H7 (cell line): ENCODE results near the gene ROMO1. TPM values are rescaled to one million over a fixed set of nuclear protein-coding genes. Genes with fewer than 3 reads are reported as not detected.

Experiments used
- DNase-seq: peaks from one replicate; pipeline ENCODE4 v3.0.0; 2012
- H3K27me3 ChIP-seq: 2 replicates; pipeline ENCODE4 v1.6.0; 2011; ENCODE audit warnings: mild to moderate bottlenecking, low read length; ENCODE audit not compliant: control insufficient read depth, insufficient read depth
- H3K36me3 ChIP-seq: replicated peaks from 2 replicates; pipeline ENCODE4 v1.5.1; 2011; ENCODE audit warnings: low read length; ENCODE audit not compliant: control insufficient read depth, insufficient read depth
- H3K4me3 ChIP-seq: 2 replicates; pipeline ENCODE4 v1.5.1; 2011; ENCODE audit warnings: low read depth, mild to moderate bottlenecking, control low read depth, low read length, moderate library complexity; ENCODE audit not compliant: insufficient read depth
- total RNA-seq: library from RNA; depleted of rRNA; stranded (reverse); fragments of >200 nt; shearing (Covaris generic); gene quantifications from 2 replicates; pipeline ENCODE4 v1.2.3, GENCODE V29; 2014

Gene ROMO1
- total RNA-seq, 1 experiment from 2014 or later, result 279 TPM

DNA sequence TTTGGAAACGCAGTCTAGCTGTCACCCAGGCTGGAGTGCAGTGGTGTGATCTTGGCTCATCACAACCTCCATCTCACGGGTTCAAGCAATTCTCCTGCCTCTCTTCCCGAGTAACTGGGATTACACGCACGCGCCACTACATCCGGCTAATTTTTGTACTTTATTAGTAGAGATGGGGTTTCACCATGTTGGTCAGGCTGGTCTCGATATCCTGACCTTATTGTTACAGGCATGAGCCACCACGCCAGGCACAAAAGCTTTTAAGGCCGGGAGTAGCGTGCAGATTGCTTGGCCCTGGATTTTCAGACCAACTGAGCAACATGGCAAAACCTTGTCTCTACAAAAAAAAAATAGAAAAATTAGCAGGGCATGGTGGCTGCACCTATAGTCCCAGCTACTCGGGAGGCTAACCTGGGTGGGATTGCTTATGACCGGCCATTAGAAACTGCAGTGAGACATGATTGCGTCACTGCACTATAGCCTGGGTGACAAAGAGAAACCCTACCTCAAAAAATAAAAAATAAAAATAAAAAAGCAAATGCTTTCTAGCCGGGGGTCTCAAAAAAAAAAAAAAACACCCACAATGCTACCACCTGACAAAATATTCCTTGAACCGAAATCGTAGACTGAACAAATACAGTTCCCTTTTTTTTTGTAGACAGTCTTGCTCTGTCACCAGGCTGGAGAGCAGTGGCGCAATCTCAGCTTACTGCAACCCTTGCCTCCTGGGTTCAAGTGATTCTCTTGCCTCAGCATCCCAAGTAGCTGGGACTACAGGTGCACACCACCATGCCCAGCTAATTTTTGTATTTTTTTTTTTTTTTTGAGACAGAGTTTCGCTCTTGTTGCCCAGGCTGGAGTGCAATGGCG is 27.9 kb downstream of the ROMO1 start:
- no peak for DNase-seq
- Histone ChIP-seq H3K36me3 (peaks cover 68% of the 10 kb centered on the region), H3K27me3 (no peaks in the 10 kb centered on the region), H3K4me3 (no peak overlapping the region)

DNA sequence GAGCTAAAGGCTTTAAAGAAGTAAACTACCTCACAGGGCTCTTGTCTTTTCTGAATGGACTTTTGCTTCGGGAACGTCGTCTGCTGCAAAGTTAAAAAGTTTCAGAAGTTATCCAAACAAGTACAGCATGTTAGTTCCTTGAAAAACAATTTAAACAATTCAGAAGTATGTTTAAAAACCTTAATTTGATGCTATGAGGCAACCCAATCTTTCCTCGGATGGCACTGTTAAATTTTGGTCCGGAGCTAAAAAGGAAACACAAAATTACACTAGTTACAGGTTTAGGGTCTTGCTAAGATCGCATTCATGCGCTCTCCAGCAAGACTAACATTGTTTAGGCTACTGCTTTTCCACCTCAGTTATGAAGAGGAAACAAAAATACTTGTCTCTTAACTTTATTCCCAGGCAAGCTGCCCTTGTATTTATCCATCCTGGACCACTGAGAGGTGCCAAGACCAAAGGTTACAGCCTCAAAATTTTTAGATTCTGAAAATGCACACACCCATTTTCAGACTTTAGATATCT is 30.1 kb downstream of the ROMO1 start:
- peaks cover 71% of the 10 kb centered on the region for H3K36me3 ChIP-seq
- no peak for DNase-seq
- no peak overlapping the region for H3K4me3 ChIP-seq
- H3K27me3 ChIP-seq, result no peaks in the 10 kb centered on the region

DNA sequence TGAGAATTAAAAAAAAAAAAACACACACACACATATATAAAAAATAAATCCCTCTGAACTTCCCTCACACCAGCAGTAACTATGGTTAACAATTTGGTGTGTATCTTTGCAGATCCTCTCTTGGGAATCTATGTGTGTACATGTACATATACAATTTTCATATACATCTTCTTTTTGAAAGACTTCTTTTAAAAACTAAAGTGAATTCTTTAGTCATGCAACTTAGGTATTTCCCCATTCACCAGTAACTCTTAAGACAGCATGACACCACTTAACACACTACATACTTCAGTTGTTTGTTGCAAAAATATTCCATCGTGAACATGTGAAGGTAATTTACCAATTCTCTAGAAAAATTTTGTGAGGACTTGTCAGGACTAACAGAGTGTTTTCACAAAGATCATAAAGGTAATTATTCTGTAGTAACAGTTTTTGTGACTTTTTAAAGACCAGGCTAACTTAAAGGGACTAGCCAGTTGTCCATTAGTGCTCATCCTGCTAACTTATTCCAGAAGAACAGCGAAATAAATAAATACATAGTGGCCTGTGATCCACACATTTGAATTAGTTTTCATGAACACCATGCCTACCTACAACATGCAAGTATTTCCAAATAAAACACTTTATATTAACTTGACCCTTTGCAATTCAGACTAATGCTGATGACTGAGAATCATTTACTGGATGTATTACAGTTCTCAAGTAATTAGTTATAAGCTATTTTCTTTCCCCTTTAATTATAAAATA is 30.8 kb downstream of the ROMO1 start:
- no peak for DNase-seq
- Histone ChIP-seq H3K4me3 (no peak overlapping the region), H3K27me3 (no peaks in the 10 kb centered on the region), H3K36me3 (peaks cover 70% of the 10 kb centered on the region)

DNA sequence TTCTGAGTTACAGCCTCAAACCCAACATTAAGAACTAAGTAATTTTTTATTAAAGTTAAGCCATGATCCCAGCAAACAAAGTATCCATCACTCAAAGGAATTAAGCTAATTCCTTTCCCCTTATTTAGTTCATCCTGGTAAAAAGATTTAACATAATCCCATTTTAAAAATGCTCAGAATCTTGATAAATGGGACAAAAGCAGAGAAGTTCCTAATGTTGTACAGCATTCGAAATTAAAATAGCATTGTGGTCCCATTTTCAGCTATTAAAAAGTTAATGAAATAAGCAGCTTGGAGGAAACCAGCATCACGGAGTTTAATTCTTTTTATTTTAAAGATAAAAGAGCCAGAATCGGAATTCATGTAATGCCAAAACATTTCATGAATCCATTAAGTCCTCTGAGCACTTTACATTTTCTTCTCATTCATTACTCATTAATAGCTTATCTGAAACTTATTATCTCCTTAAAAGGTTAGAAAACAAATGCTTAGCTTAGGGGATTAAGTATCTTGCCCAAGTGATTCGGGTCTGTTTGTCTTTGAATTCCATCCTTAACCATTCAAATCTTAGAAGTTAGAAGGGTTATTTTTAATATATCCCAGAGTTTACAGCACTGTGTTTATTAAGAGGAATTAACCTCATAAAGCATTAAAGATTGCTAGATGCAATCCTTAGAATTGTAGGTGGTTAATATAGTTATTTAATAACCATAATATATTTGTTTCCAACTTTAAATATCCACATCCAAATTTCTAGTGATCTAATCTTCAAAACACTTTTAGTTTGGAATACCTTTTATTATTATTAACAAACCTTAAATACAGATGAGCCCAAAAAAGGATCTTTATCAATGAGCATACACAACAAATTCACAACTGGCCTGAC is 31.6 kb downstream of the ROMO1 start:
- DNase-seq, result no peak
- peaks cover 73% of the 10 kb centered on the region for H3K36me3 ChIP-seq
- no peaks in the 10 kb centered on the region for H3K27me3 ChIP-seq
- no peak overlapping the region for H3K4me3 ChIP-seq

DNA sequence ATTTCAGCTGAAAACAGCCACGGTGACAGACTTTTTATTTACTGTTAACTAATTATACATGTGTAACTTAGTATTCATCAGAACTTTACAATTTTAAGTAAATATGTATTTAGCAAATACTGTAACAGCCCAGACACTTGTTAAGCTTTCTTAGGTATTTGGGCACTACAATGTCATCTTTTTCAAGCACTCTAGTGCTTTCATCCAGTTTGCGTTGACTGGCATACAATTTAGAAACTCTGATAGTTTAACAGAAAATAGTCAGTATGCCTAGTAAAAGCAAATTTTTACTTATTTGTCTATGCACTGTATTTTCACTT is 32.2 kb downstream of the ROMO1 start:
- DNase-seq, result no peak
- peaks cover 78% of the 10 kb centered on the region for H3K36me3 ChIP-seq
- H3K27me3 ChIP-seq, result no peaks in the 10 kb centered on the region
- H3K4me3 ChIP-seq, result no peak overlapping the region

DNA sequence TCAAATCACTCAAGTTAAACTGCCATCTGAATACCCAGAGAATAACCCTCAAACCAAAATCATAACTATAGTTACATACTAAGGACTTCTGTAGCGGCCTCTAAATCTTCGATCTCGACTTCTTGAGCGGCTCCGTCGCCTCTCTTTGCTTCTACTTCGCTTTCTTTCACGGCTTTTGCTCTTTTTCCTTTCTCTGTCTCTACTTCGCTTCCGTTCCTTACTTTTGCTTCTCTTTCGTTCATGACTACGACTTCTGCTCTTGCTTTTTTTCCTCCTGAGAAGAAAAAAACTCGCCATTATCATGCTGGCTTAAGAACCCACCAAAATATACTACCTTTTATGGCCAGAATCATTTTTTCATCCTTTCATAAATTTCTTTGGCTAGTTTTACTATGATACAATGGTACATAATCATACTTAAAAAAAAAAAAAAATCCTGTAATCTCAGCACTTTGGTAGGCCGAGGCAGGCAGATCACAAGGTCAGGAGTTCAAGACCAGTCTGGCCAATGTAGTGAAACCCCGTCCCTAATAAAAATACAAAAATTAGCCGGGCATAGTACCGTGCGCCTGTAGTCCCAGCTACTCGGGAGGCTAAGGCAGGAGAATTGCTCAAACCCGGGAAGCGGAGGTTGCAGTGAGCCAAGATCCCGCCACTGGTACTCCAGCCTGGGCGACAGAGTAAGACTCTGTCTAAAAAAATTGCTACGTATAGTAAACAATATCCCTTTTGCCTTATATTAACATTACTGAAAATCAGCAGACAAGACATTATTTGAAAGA is 32.8 kb downstream of the ROMO1 start:
- no peak for DNase-seq
- Histone ChIP-seq H3K4me3 (no peak overlapping the region), H3K27me3 (no peaks in the 10 kb centered on the region), H3K36me3 (peaks cover 76% of the 10 kb centered on the region)

DNA sequence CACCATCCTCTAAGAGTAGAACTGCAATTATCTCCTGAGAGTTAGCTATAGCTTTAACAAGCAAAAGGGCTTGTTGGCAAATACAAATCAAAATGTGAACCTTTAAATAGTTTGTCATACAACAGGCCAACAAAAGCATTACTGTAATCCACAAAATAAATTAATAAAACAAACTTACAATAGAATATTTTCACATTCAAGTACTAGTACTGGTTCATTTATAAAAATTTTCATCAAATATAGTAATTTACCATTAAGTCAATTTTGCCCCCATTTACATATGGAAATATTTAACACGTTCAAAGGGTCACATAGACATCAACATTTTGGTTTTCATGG is 33.4 kb downstream of the ROMO1 start:
- Histone ChIP-seq H3K27me3 (no peaks in the 10 kb centered on the region), H3K4me3 (no peak overlapping the region), H3K36me3 (peaks cover 75% of the 10 kb centered on the region)
- no peak for DNase-seq

DNA sequence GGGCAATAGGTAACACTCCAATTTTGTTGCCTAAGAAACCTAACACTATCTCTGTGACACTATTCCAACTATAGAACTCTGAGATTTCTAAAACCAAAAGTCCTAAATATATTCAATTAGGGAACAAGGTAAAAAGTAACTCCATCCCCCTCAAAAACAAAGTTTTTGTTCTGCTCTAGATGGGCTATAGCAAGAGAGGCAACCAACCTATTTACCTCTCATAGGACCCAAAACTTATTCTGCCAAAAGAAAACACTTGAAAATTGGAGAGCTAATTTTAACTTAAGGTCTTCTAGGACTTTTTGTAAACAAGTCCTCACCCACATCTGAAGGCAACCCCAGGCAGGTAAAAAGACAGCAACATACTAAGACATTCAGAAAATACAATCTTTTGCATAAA is 35.2 kb downstream of the ROMO1 start:
- H3K4me3 ChIP-seq, result no peak overlapping the region
- no peaks in the 10 kb centered on the region for H3K27me3 ChIP-seq
- DNase-seq, result no peak
- peaks cover 82% of the 10 kb centered on the region for H3K36me3 ChIP-seq

DNA sequence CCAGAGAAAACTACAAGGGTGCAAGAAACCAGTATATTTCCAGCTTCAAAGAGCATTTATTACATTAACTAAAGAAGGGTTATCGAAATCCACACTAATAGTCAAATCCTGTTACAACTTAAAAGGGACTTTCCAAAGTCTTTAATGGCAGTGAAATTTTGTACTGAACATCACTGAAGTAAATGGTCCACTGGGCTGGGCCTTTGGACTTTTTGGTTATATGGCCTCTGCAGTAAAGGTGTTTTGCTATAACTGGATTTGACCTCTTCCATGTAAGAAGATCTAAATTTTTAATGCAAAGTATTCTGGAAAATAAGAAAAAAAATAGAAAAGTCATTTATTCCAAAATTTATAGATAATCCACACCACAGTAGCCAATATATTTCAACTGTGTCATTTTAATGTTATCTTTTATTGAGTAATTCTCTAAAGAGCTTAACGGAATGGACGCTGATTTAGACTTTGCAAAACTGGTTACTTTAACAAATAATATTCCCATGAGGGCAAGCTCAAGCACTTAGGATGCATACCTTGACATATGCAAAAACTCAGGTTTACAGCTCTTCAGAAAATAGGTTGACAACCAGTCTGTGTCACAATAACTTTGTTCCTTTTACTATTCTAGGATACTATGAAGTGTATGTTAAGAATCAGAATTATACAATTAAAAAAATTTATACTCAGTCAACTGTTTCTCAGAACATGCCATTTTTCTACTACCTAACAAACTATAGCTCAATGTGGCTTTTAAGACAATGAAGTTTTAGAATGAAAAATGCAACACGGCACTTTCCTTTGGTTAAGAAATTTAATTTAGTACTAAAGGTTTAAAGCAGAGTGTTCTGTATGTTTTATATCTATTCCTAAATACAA is 35.8 kb downstream of the ROMO1 start:
- DNase-seq, result no peak
- H3K27me3 ChIP-seq, result no peaks in the 10 kb centered on the region
- H3K4me3 ChIP-seq, result no peak overlapping the region
- peaks cover 80% of the 10 kb centered on the region for H3K36me3 ChIP-seq

DNA sequence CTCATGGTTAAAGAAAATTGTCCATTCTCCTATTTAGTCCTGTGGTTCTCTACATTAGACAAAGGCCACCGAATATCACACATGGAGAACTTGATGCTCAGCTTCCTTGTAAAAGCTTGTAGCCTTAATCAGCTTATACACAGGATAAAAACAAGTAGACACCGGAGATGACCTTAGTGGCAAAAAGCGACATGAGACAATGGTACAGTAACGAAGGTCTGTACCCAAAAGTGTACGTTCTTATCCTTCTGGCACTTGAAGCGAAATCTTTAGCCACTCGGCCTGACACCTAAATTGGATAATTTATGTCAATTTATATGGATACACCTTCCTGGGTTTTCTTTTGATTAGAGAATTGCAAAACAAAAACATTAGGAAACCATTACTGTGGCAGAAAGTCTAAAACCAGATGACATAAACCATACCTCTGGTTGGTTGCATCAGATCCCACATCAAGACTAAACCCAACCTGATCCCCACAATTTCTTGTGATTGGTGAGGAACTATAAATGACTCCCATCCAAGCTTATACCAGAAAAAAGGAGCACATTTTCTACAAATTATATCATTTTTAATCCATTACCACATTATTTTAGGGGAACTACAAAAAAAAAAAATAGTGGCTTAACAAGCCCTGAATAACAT is 36.7 kb downstream of the ROMO1 start:
- H3K4me3 ChIP-seq, result no peak overlapping the region
- no peaks in the 10 kb centered on the region for H3K27me3 ChIP-seq
- peaks cover 76% of the 10 kb centered on the region for H3K36me3 ChIP-seq
- no peak for DNase-seq

DNA sequence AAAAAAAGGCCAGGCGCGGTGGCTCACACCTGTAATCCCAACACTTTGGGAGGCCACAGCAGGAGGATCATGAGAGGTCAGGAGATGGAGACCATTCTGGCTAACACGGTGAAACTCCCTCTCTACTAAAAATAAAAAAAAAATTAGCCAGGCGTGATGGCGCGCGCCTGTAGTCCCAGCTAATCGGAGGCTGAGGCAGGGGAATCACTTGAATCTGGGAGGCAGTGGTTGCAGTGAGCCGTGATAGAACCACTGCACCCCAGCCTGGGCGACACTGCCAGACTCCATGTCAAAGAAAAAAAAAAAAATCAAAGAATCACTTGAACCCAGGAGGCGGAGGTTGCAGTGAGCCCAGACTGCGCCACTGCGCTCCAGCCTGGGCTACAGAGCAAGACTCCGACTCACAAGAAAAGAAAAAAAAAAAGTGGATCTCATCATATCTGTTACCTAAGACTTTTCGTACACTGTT is 38.7 kb downstream of the ROMO1 start:
- H3K4me3 ChIP-seq, result no peak overlapping the region

DNA sequence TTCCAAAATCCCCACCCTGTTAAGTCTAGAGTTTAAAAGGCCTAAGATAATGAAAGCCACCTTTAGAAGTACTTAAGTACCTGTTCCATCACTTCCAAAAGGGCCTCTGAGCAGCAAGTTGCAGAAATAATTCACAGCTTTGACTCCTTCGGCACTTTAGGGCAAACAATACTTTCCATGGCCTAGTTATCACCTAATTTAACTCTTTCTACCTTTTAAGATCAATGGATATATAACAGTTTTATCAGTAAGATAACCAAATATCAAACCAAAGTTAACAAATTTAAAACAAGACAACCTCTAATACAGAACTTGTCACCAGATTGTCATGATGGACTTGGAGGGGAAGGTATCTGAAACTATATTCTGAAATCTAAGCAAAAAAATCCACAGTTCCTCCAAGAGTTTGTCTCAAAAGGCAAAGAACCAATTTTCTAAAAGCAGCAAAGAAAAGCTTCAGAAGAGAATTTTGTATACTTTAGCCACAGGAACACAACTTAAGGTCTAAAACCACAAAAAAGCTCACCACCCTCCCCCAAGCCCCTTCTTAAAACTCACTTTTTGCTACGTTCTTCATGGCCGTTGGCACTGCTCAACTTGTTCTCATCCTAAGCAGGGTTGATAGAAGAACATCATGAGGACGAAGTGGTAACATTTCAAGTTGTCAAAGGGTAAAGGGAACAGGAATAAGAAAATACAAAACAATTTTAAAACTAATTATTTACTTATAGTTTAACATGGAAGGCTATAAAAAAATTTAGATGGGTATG is 39.4 kb downstream of the ROMO1 start:
- no peaks in the 10 kb centered on the region for H3K27me3 ChIP-seq
- H3K4me3 ChIP-seq, result no peak overlapping the region
- no peak for DNase-seq
- peaks cover 57% of the 10 kb centered on the region for H3K36me3 ChIP-seq

More for the DNA sequence above, 38.7 kb downstream of the ROMO1 start:
- no peak for DNase-seq
- peaks cover 62% of the 10 kb centered on the region for H3K36me3 ChIP-seq
- H3K27me3 ChIP-seq, result no peaks in the 10 kb centered on the region
